ENCODE data around the gene IL12RB2.

Gene IL12RB2, protein sequence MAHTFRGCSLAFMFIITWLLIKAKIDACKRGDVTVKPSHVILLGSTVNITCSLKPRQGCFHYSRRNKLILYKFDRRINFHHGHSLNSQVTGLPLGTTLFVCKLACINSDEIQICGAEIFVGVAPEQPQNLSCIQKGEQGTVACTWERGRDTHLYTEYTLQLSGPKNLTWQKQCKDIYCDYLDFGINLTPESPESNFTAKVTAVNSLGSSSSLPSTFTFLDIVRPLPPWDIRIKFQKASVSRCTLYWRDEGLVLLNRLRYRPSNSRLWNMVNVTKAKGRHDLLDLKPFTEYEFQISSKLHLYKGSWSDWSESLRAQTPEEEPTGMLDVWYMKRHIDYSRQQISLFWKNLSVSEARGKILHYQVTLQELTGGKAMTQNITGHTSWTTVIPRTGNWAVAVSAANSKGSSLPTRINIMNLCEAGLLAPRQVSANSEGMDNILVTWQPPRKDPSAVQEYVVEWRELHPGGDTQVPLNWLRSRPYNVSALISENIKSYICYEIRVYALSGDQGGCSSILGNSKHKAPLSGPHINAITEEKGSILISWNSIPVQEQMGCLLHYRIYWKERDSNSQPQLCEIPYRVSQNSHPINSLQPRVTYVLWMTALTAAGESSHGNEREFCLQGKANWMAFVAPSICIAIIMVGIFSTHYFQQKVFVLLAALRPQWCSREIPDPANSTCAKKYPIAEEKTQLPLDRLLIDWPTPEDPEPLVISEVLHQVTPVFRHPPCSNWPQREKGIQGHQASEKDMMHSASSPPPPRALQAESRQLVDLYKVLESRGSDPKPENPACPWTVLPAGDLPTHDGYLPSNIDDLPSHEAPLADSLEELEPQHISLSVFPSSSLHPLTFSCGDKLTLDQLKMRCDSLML

DNA sequence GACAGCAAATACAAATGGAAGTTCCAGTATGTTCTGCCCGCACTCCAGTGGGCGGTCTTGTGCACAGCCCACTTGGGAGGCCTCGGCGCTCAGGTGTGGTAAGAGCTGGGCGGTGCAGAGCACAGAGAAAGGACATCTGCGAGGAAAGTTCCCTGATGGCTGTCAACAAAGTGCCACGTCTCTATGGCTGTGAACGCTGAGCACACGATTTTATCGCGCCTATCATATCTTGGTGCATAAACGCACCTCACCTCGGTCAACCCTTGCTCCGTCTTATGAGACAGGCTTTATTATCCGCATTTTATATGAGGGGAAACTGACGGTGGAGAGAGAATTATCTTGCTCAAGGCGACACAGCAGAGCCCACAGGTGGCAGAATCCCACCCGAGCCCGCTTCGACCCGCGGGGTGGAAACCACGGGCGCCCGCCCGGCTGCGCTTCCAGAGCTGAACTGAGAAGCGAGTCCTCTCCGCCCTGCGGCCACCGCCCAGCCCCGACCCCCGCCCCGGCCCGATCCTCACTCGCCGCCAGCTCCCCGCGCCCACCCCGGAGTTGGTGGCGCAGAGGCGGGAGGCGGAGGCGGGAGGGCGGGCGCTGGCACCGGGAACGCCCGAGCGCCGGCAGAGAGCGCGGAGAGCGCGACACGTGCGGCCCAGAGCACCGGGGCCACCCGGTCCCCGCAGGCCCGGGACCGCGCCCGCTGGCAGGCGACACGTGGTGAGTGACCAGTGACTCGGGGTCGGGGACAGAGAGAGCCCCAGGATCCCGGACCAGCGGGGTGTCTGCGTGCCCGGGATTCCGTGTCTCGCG is at the start of gene IL12RB2:
TSS of gene IL12RB2 (plus strand) at position 623 of the 810 bp plus-strand sequence. CDS start 12,496 bp downstream, outside the sequence.
- no peaks in the 10 kb centered on the region for H3K9me3 ChIP-seq (ENCODE audit: low read length)
- no peak within 1 kb of the TSS for H3K4me2 ChIP-seq (ENCODE audit: low read length)
- H4K20me1 ChIP-seq (ENCODE audit: insufficient read depth, low read length), result no peaks in the 10 kb centered on the region
- H3K27me3 ChIP-seq (ENCODE audit: insufficient read depth, low read length), result no peaks in the 10 kb centered on the region
- H3F3A ChIP-seq (ENCODE audit: insufficient read depth, low read length), result no peaks in the 10 kb centered on the region
- H3K9me2 ChIP-seq (ENCODE audit: low read depth, low read length), result no peaks in the 10 kb centered on the region
- H3K36me3 ChIP-seq (ENCODE audit: insufficient read depth, low read length), result no peaks in the 10 kb centered on the region
- no peak within 1 kb of the TSS for H3K4me3 ChIP-seq (ENCODE audit: low read depth, low read length, poor library complexity, severe bottlenecking)
- H2AFZ ChIP-seq (ENCODE audit: low read length), result no peak within 1 kb of the TSS
- H3K4me1 ChIP-seq (ENCODE audit: insufficient read depth, low read length, severe bottlenecking), result no peaks in the 10 kb centered on the region
- H3K79me2 ChIP-seq (ENCODE audit: insufficient read depth, low read length), result no peaks in the 10 kb centered on the region
- H3K27ac ChIP-seq (ENCODE audit: low read depth, low read length, poor library complexity, severe bottlenecking), result no peak within 1 kb of the TSS
- TF ChIP-seq CTCF (IDR thresholded peaks at IDR 0.05; ENCODE audit: low read length) (no peak), EZH2 (IDR thresholded peaks at IDR 0.05; ENCODE audit: borderline replicate concordance, low read length) (no peak)
- H3K9ac ChIP-seq (ENCODE audit: low read length), result no peak within 1 kb of the TSS

DNA sequence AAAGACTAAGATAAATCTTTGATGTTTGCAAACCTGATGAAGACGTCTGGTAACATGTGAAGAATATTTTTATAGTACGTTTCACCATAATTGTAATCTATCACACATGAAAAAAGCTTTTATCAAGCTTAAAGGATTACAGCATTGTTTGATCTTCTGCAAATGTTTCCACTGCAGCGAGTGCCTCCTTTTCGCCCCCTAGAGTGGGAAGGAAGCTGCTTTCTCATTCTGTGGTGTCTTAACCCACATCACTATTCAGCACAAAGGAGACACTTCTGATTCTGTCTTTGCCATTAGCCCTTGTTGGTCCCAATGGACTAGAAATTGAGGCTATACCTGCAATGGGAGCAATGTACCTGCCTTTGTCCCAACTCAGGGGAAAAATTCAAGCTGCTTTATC is 46.0 kb upstream of the IL12RB2 start:
- no peak overlapping the region for H2AFZ ChIP-seq (ENCODE audit: low read length)
- no peaks in the 10 kb centered on the region for H3K9me3 ChIP-seq (ENCODE audit: low read length)
- no peaks in the 10 kb centered on the region for H3K9me2 ChIP-seq (ENCODE audit: low read depth, low read length)
- H3K4me2 ChIP-seq (ENCODE audit: low read length), result no peak overlapping the region
- no peaks in the 10 kb centered on the region for H3K27me3 ChIP-seq (ENCODE audit: insufficient read depth, low read length)
- H3K4me1 ChIP-seq (ENCODE audit: insufficient read depth, low read length, severe bottlenecking), result no peaks in the 10 kb centered on the region
- H3K79me2 ChIP-seq (ENCODE audit: insufficient read depth, low read length), result no peaks in the 10 kb centered on the region
- no peak overlapping the region for H3K9ac ChIP-seq (ENCODE audit: low read length)
- H3F3A ChIP-seq (ENCODE audit: insufficient read depth, low read length), result no peaks in the 10 kb centered on the region
- H3K27ac ChIP-seq (ENCODE audit: low read depth, low read length, poor library complexity, severe bottlenecking), result no peak overlapping the region
- TF ChIP-seq CTCF (IDR thresholded peaks at IDR 0.05; ENCODE audit: low read length) (peak; percentile 53), EZH2 (IDR thresholded peaks at IDR 0.05; ENCODE audit: borderline replicate concordance, low read length) (no peak)
- H3K4me3 ChIP-seq (ENCODE audit: low read depth, low read length, poor library complexity, severe bottlenecking), result no peak overlapping the region
- no peaks in the 10 kb centered on the region for H4K20me1 ChIP-seq (ENCODE audit: insufficient read depth, low read length)
- H3K36me3 ChIP-seq (ENCODE audit: insufficient read depth, low read length), result no peaks in the 10 kb centered on the region

DNA sequence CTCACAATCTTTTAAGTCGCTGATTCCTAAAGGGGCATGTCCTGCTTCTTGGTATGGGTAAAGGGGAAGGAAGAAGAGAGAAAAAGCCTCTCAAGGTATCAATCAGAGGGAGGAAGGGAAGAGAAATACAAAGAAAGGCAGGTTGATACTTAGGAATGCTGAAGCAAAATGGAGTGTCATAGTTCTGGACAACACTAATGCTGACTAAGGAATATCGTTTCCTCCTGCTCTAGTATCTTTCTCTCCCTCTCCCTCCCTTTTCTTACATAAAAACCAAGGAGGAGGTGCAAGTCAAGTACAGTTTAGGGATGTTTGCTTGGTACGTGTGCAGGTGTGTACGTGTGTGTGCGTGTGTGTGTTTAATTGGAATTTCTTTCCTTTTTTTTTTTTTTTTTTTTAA is 44.9 kb upstream of the IL12RB2 start:
- Histone ChIP-seq H3F3A (ENCODE audit: insufficient read depth, low read length) (no peaks in the 10 kb centered on the region), H3K27me3 (ENCODE audit: insufficient read depth, low read length) (no peaks in the 10 kb centered on the region), H3K9ac (ENCODE audit: low read length) (no peak overlapping the region), H3K4me3 (ENCODE audit: low read depth, low read length, poor library complexity, severe bottlenecking) (no peak overlapping the region), H3K79me2 (ENCODE audit: insufficient read depth, low read length) (no peaks in the 10 kb centered on the region), H3K9me2 (ENCODE audit: low read depth, low read length) (no peaks in the 10 kb centered on the region), H3K27ac (ENCODE audit: low read depth, low read length, poor library complexity, severe bottlenecking) (no peak overlapping the region), H4K20me1 (ENCODE audit: insufficient read depth, low read length) (no peaks in the 10 kb centered on the region), H3K4me2 (ENCODE audit: low read length) (no peak overlapping the region), H3K9me3 (ENCODE audit: low read length) (no peaks in the 10 kb centered on the region), H2AFZ (ENCODE audit: low read length) (no peak overlapping the region), H3K4me1 (ENCODE audit: insufficient read depth, low read length, severe bottlenecking) (no peaks in the 10 kb centered on the region), H3K36me3 (ENCODE audit: insufficient read depth, low read length) (no peaks in the 10 kb centered on the region)
- TF ChIP-seq CTCF (IDR thresholded peaks at IDR 0.05; ENCODE audit: low read length) (no peak), EZH2 (IDR thresholded peaks at IDR 0.05; ENCODE audit: borderline replicate concordance, low read length) (no peak)
